C4-2B (cell line): Measurements from ENCODE around the gene AP3D1.

Experiments used
- ZFX ChIP-seq: fragments of 450-650 bp; IDR thresholded peaks from 2 replicates; pipeline ENCODE4 v1.6.1; 2017
- TF ChIP-seq, protein P1 (sequence below): fragments of 450-650 bp; conservative IDR thresholded peaks from 2 replicates; pipeline ENCODE4 v1.5.1; 2017; ENCODE audit warnings: mild to moderate bottlenecking

DNA sequence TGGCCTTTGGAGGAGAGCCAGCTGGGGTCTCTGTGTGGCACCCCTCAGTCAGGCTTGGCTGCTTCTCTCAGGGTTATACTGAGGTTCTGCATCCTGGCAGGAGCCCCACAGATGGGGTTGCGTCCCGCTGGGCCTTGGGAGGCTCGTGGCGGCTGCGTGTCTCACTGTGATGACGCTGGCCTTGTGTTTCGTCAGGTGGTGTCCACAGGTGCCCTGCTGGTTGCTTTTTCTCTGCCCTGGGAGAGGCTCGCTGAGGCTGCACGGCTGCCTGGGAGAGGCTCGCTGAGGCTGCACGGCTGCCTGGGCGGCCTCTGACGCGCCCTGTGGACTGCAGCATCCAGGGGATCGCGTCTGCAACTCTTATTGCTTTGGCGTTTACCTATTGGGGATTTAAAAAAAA is 27.7 kb upstream of the AP3D1 start:
- TF ChIP-seq, protein P1, sequence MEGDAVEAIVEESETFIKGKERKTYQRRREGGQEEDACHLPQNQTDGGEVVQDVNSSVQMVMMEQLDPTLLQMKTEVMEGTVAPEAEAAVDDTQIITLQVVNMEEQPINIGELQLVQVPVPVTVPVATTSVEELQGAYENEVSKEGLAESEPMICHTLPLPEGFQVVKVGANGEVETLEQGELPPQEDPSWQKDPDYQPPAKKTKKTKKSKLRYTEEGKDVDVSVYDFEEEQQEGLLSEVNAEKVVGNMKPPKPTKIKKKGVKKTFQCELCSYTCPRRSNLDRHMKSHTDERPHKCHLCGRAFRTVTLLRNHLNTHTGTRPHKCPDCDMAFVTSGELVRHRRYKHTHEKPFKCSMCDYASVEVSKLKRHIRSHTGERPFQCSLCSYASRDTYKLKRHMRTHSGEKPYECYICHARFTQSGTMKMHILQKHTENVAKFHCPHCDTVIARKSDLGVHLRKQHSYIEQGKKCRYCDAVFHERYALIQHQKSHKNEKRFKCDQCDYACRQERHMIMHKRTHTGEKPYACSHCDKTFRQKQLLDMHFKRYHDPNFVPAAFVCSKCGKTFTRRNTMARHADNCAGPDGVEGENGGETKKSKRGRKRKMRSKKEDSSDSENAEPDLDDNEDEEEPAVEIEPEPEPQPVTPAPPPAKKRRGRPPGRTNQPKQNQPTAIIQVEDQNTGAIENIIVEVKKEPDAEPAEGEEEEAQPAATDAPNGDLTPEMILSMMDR = no peak
- TF ChIP-seq ZFX = no peak
